Neural cell (in vitro differentiated cells): ENCODE data around the gene XYLT2. TPM values are rescaled to one million over a fixed set of nuclear protein-coding genes. Genes with fewer than 3 reads are reported as not detected.

Experiments used
- H2AFZ ChIP-seq: fragments of 200-600, 300-800 bp; sonication (generic), shearing (Covaris generic); 2 replicates; pipeline ENCODE4 v1.6.0; 2014; ENCODE audit warnings: low read depth, mild to moderate bottlenecking, antibody characterized with exemption, low read length, moderate library complexity
- H3F3A ChIP-seq: fragments of 200-600 bp; shearing (Covaris generic); 2 replicates; pipeline ENCODE4 v1.6.1; 2016; ENCODE audit warnings: mild to moderate bottlenecking, moderate library complexity, mixed read lengths, antibody characterized with exemption, low read length; ENCODE audit not compliant: insufficient read depth, poor library complexity, severe bottlenecking
- H3K27ac ChIP-seq: fragments of 200-600, 300-800 bp; sonication (generic), shearing (Covaris generic); 2 replicates; pipeline ENCODE4 v1.5.1; 2014; ENCODE audit warnings: mild to moderate bottlenecking, low read length, moderate library complexity
- H3K27me3 ChIP-seq: fragments of 300-800, 200-600 bp; sonication (generic), shearing (Covaris generic); 2 replicates; pipeline ENCODE4 v1.6.0; 2014; ENCODE audit warnings: mild to moderate bottlenecking, low read depth, low read length, moderate library complexity; ENCODE audit not compliant: insufficient read depth
- H3K36me3 ChIP-seq: fragments of 300-800, 200-600 bp; sonication (generic), shearing (Covaris generic); 2 replicates; pipeline ENCODE4 v1.5.1; 2014; ENCODE audit warnings: mild to moderate bottlenecking, antibody characterized with exemption, low read length, moderate library complexity; ENCODE audit not compliant: insufficient read depth
- H3K4me2 ChIP-seq: fragments of 300-800, 200-600 bp; sonication (generic), shearing (Covaris generic); 2 replicates; pipeline ENCODE4 v1.6.0; 2014; ENCODE audit warnings: mild to moderate bottlenecking, low read length
- H3K4me3 ChIP-seq: fragments of 300-800, 200-600 bp; sonication (generic), shearing (Covaris generic); 2 replicates; pipeline ENCODE4 v1.5.1; 2014; ENCODE audit warnings: mild to moderate bottlenecking, low read length, moderate library complexity
- H3K79me2 ChIP-seq: fragments of 200-600 bp; shearing (Covaris generic); replicated peaks from 2 replicates; pipeline ENCODE4 v1.6.0; 2014; ENCODE audit warnings: mild to moderate bottlenecking, low read length, moderate library complexity; ENCODE audit not compliant: insufficient read depth
- H3K9ac ChIP-seq: fragments of 300-800, 200-600 bp; sonication (generic), shearing (Covaris generic); 2 replicates; pipeline ENCODE4 v1.6.1; 2016; ENCODE audit warnings: mild to moderate bottlenecking, low read length, mixed read lengths
- H3K9me2 ChIP-seq: fragments of 200-600 bp; shearing (Covaris generic); 2 replicates; pipeline ENCODE4 v1.6.1; 2016; ENCODE audit warnings: mild to moderate bottlenecking, low read length, mixed read lengths; ENCODE audit not compliant: insufficient read depth
- H3K9me3 ChIP-seq: fragments of 200-600, 300-800 bp; sonication (generic), shearing (Covaris generic); 2 replicates; pipeline ENCODE4 v1.6.1; 2016; ENCODE audit warnings: mild to moderate bottlenecking, mixed run types, low read length, moderate library complexity, mixed read lengths
- H4K20me1 ChIP-seq: fragments of 200-600 bp; shearing (Covaris generic); 2 replicates; pipeline ENCODE4 v1.6.1; 2016; ENCODE audit warnings: mild to moderate bottlenecking, mixed run types; ENCODE audit not compliant: insufficient read depth
- CTCF ChIP-seq: fragments of 450-650 bp; IDR thresholded peaks from 2 replicates; pipeline ENCODE4 v1.5.1; 2014; ENCODE audit warnings: antibody characterized with exemption, mild to moderate bottlenecking, moderate library complexity; ENCODE audit not compliant: poor library complexity, severe bottlenecking
- EP300 ChIP-seq: fragments of 450-650 bp; conservative IDR thresholded peaks from 2 replicates; pipeline ENCODE4 v1.6.1; 2014; ENCODE audit warnings: antibody characterized with exemption, mild to moderate bottlenecking, moderate library complexity; ENCODE audit not compliant: poor library complexity, severe bottlenecking
- EZH2 ChIP-seq: fragments of 200-600, 300-800 bp; shearing (Covaris generic), sonication (generic); IDR thresholded peaks from 2 replicates; pipeline ENCODE4 v1.6.1; 2014; ENCODE audit warnings: antibody characterized with exemption, low read length, borderline replicate concordance, mild to moderate bottlenecking; ENCODE audit not compliant: insufficient read depth, poor library complexity, severe bottlenecking
- MXI1 ChIP-seq: fragments of 450-650 bp; conservative IDR thresholded peaks from 2 replicates; pipeline ENCODE4 v1.6.1; 2014; ENCODE audit warnings: antibody characterized with exemption, mild to moderate bottlenecking; ENCODE audit not compliant: poor library complexity, severe bottlenecking
- POLR2AphosphoS5 ChIP-seq: IDR thresholded peaks from 2 replicates; pipeline ENCODE4 v1.6.1; 2012
- RAD21 ChIP-seq: fragments of 450-650 bp; conservative IDR thresholded peaks from 2 replicates; pipeline ENCODE4 v1.6.1; 2014; ENCODE audit warnings: antibody characterized with exemption, mild to moderate bottlenecking, moderate library complexity
- REST ChIP-seq: IDR thresholded peaks from 2 replicates; pipeline ENCODE4 v1.6.1; 2012; ENCODE audit warnings: borderline replicate concordance
- SMC3 ChIP-seq: fragments of 450-650 bp; conservative IDR thresholded peaks from 2 replicates; pipeline ENCODE4 v1.6.1; 2014; ENCODE audit warnings: antibody characterized with exemption, mild to moderate bottlenecking, moderate library complexity; ENCODE audit not compliant: poor library complexity
- TAF1 ChIP-seq: IDR thresholded peaks from 2 replicates; pipeline ENCODE4 v1.6.1; 2012; ENCODE audit warnings: low read depth
- polyA plus RNA-seq: library from polyadenylated mRNA; depleted of rRNA; stranded (reverse); fragments of >200 nt; gene quantifications from 2 replicates; pipeline ENCODE4 v1.2.3, GENCODE V29; 2014

Gene XYLT2
- polyA plus RNA-seq, 1 donor from 2014 or later, result 6.9 TPM

- no peak overlapping the region for H3K4me3 ChIP-seq
- TF ChIP-seq TAF1, result no peak
- no peak for TF ChIP-seq CTCF
- TF ChIP-seq MXI1, result no peak
- TF ChIP-seq EP300, result no peak
- no peak for TF ChIP-seq SMC3
- TF ChIP-seq POLR2AphosphoS5, result no peak
- TF ChIP-seq RAD21, result no peak
- TF ChIP-seq REST, result no peak
- no peak for TF ChIP-seq EZH2
- no peak overlapping the region for H3K27ac ChIP-seq
- H3K4me2 ChIP-seq, result no peak overlapping the region
- H3K9me3 ChIP-seq, result no peaks in the 10 kb centered on the region
- H3K27me3 ChIP-seq, result no peaks in the 10 kb centered on the region
- H2AFZ ChIP-seq, result no peak overlapping the region
- no peak overlapping the region for H3K9ac ChIP-seq
- no peaks in the 10 kb centered on the region for H3F3A ChIP-seq
- no peaks in the 10 kb centered on the region for H3K9me2 ChIP-seq
- no peaks in the 10 kb centered on the region for H3K79me2 ChIP-seq
- H3K36me3 ChIP-seq, result no peaks in the 10 kb centered on the region
- no peaks in the 10 kb centered on the region for H4K20me1 ChIP-seq
Observed at GRCh38 chr17:50310455-50311111, 35.3 kb upstream of the XYLT2 start.

GRCh38 chr17:50311112-50311460 lies 34.8 kb upstream of the XYLT2 start:
- no peaks in the 10 kb centered on the region for H3K36me3 ChIP-seq
- no peaks in the 10 kb centered on the region for H3F3A ChIP-seq
- H3K9ac ChIP-seq, result no peak overlapping the region
- no peaks in the 10 kb centered on the region for H3K9me2 ChIP-seq
- no peak overlapping the region for H3K27ac ChIP-seq
- H3K4me3 ChIP-seq, result no peak overlapping the region
- no peak overlapping the region for H2AFZ ChIP-seq
- H3K27me3 ChIP-seq, result no peaks in the 10 kb centered on the region
- no peaks in the 10 kb centered on the region for H3K79me2 ChIP-seq
- H3K4me2 ChIP-seq, result no peak overlapping the region
- H4K20me1 ChIP-seq, result no peaks in the 10 kb centered on the region
- no peak for TF ChIP-seq EP300
- TF ChIP-seq RAD21, result no peak
- TF ChIP-seq SMC3, result no peak
- TF ChIP-seq TAF1, result no peak
- TF ChIP-seq MXI1, result no peak
- no peak for TF ChIP-seq POLR2AphosphoS5
- TF ChIP-seq EZH2, result no peak
- no peak for TF ChIP-seq CTCF
- no peak for TF ChIP-seq REST
- no peaks in the 10 kb centered on the region for H3K9me3 ChIP-seq
